ENCODE measurements around the gene TMEM115. TPM values are rescaled to one million over a fixed set of nuclear protein-coding genes. Genes with fewer than 3 reads are reported as not detected.

Gene TMEM115
- total RNA-seq, 1 donor from 2014 or later = 82.5 TPM

DNA sequence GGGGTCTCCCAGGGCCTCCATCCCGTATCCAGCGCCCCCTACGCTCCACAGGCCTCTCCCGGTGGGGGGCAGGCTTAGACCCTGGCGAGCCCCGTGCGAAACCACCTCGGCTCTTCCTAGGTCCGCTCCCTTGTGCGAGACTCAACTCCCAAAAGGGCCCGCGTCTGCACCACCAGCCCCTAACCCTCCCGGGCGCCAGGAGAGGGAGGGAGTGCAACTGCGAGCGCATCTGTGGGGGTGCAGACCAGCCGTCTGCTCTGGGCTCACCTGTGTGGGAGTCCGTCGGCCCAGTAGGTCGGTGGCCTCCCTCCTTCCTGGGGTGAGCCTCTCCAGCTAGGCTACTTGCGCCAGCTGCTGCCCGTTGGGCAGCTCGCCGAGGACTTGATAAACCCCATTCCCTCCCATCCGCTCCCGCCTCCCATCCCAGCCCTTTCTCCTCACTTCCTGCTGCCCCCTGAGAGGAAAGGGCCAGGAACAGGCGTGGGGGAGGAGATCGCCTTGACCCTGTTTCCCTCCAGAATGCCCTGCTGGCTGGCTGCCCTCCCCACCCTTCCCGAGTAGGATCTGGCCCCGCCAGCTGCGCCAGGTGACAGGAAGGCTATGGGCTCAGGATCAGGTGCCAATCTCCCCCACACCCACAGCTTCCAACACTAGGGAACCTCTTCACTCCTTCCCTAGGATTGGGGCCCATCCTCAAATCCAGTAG lies 36.8 kb downstream of the TMEM115 start, which contains the start of gene HYAL2:
TSS of gene HYAL2 (minus strand) at position 360 of the 706 bp plus-strand sequence. CDS start 2,256 bp downstream, outside the sequence.
- TF ChIP-seq, protein P1, sequence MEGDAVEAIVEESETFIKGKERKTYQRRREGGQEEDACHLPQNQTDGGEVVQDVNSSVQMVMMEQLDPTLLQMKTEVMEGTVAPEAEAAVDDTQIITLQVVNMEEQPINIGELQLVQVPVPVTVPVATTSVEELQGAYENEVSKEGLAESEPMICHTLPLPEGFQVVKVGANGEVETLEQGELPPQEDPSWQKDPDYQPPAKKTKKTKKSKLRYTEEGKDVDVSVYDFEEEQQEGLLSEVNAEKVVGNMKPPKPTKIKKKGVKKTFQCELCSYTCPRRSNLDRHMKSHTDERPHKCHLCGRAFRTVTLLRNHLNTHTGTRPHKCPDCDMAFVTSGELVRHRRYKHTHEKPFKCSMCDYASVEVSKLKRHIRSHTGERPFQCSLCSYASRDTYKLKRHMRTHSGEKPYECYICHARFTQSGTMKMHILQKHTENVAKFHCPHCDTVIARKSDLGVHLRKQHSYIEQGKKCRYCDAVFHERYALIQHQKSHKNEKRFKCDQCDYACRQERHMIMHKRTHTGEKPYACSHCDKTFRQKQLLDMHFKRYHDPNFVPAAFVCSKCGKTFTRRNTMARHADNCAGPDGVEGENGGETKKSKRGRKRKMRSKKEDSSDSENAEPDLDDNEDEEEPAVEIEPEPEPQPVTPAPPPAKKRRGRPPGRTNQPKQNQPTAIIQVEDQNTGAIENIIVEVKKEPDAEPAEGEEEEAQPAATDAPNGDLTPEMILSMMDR (IDR thresholded peaks at IDR 0.05; ENCODE audit: insufficient read depth, low read length, poor library complexity, severe bottlenecking) = peak; percentile 2
- H3K4me3 ChIP-seq (ENCODE audit: low read depth, low read length) = peak within 1 kb of the TSS; percentile 81
- peaks cover 3% of the 10 kb centered on the region for H3K36me3 ChIP-seq (ENCODE audit: control insufficient read depth, insufficient read depth, low read length)
- no peak for DNase-seq (ENCODE audit: low read depth)
- H3K27me3 ChIP-seq (ENCODE audit: control insufficient read depth, insufficient read depth, low read length) = no peaks in the 10 kb centered on the region

DNA sequence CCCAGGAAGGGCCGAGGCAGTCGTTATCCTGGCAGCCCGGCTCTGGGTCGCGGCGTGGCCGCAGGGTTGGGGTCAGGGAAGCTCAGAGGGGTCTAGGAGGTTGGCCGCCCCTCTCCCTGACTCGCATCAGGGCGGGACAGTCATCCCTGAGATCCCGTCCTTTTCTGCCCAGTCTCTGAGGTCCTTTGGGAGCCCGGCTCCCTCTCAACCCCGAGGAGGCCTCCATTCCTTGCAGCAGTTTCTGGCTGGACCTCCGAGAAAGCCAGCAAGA lies 37.3 kb downstream of the TMEM115 start:
- Histone ChIP-seq H3K27me3 (ENCODE audit: control insufficient read depth, insufficient read depth, low read length) (no peaks in the 10 kb centered on the region), H3K36me3 (ENCODE audit: control insufficient read depth, insufficient read depth, low read length) (peaks cover 3% of the 10 kb centered on the region), H3K4me3 (ENCODE audit: low read depth, low read length) (peak overlapping the region; percentile 81)
- no peak for DNase-seq (ENCODE audit: low read depth)
- TF ChIP-seq, protein P1 (IDR thresholded peaks at IDR 0.05; ENCODE audit: insufficient read depth, low read length, poor library complexity, severe bottlenecking) = no peak

DNA sequence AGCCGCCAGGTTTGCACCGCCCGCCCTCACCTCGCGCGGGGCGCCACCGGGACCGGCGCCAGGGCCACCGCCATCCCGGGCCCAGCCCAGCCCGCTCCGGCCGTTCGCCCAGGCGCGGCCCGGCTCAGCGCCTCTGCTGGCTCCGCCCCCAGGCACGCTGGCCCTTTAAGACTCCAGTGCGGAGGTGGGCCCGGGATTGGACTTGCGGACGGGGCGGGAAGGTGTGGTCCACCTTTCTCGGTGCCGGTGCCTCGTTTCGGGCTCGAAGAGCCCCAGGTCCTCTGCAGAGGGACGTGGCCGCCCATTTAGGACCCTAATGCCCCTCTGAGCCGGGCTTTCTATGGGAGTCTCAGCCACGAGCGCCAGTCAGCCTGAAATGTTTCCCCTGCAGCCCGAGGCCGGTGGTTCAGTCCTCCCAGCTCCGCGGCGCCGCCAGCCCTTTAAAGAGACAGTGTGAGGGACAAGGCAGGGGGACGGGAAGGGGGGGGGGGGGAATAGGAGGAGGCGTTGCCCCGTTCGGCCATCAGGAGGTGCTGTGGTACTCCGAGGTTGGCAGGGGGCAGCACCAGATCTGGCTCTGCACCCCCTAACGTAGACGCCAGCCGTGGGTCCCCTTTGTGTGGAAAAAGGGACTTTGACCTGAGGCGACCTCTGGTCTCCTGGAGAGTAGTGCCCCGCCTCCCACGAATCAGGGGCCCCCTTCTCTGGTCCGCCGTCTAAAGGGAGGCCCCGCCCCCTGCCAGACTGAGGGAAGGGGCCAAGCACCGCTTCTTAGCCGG lies 37.8 kb downstream of the TMEM115 start:
- peak overlapping the region; percentile 81 for H3K4me3 ChIP-seq (ENCODE audit: low read depth, low read length)
- no peak for DNase-seq (ENCODE audit: low read depth)
- peaks cover 3% of the 10 kb centered on the region for H3K36me3 ChIP-seq (ENCODE audit: control insufficient read depth, insufficient read depth, low read length)
- TF ChIP-seq, protein P1 (IDR thresholded peaks at IDR 0.05; ENCODE audit: insufficient read depth, low read length, poor library complexity, severe bottlenecking) = peak; percentile 74
- no peaks in the 10 kb centered on the region for H3K27me3 ChIP-seq (ENCODE audit: control insufficient read depth, insufficient read depth, low read length)

DNA sequence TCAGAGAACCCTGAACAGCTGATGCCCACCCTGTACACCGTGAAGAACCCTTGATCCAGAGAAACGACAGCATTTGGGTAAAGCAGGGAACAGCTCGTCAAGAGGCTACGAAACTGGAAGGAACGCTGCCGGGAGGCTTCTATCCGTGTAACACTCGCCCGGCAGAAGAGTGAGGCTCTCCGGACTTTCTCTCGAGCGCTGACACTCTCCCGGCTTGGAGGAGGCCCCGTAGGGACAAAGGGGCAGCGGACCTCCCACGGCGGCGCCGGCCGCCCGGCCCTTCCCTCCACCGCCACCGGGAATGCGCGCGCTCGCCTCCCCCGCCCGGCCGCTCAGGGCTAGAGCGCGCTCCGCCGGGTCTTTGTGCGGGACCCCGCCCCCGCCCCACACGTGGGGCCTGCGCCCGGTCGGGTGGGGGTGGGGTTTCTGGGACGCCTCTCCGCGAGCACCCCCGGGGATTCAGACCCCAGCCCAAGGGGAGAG lies 38.4 kb downstream of the TMEM115 start:
- DNase-seq (ENCODE audit: low read depth) = no peak
- peak overlapping the region; percentile 81 for H3K4me3 ChIP-seq (ENCODE audit: low read depth, low read length)
- H3K27me3 ChIP-seq (ENCODE audit: control insufficient read depth, insufficient read depth, low read length) = no peaks in the 10 kb centered on the region
- H3K36me3 ChIP-seq (ENCODE audit: control insufficient read depth, insufficient read depth, low read length) = peaks cover 3% of the 10 kb centered on the region
- TF ChIP-seq, protein P1 (IDR thresholded peaks at IDR 0.05; ENCODE audit: insufficient read depth, low read length, poor library complexity, severe bottlenecking) = no peak

DNA sequence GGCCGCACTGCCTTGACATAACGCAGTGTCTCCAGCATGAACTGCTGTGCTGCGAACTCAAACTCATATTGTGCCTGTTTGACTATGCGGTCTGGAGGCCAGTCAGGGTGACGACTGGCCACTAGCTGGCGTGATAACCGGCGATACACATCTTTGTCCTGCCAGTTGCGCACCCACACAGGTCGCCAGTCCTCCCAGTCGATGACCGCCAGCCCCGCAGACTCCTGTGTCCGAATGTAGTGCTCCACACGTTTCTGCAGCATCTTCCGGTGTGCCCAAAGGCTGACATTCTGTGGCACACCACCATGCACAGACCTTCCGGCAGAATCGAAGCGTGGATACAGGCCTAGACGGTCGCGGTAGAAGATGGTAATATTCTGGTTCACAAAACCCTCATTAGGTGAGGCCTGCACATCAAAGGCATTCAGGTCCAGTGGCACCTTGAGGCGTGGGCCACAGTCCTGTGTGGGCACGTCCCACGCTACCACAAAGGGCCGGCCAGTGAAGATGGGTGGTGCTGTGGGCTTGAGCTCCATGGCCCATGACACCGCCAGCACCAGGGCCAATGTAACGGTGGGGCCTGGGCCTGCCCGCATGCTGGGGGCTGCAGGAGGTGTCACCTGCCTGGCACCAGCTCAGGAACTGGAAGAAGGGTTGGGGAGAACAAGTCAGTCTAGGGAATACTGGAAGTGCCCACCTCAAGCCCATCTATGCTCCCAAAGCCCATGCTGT lies 39.3 kb downstream of the TMEM115 start:
- TF ChIP-seq, protein P1 (IDR thresholded peaks at IDR 0.05; ENCODE audit: insufficient read depth, low read length, poor library complexity, severe bottlenecking) = no peak
- Histone ChIP-seq H3K36me3 (ENCODE audit: control insufficient read depth, insufficient read depth, low read length) (peaks cover 3% of the 10 kb centered on the region), H3K27me3 (ENCODE audit: control insufficient read depth, insufficient read depth, low read length) (no peaks in the 10 kb centered on the region), H3K4me3 (ENCODE audit: low read depth, low read length) (peak overlapping the region; percentile 81)
- DNase-seq (ENCODE audit: low read depth) = no peak

Data from kidney epithelial cell (primary cell).